Activated naive CD4-positive, alpha-beta T cell treated with anti-CD3 and anti-CD28 coated beads, Interleukin-2, amount 10 ng/mL, durations not matched to agents 7 days and 5 days (primary cell): ENCODE measurements around the gene ARMH2.

ENCODE experiments used
- CTCF ChIA-PET: fragments of 350-600 bp; sonication (Branson Sonifier 250); formaldehyde crosslinking; loops from one replicate; lab custom pipeline; 2021; ENCODE audit warnings: antibody characterized with exemption; lab: Charles Lee
- DNase-seq: peaks from one replicate; pipeline ENCODE4 v3.0.0-alpha.2; 2020
- H3K27ac Mint-ChIP-seq: one replicate; pipeline ENCODE4 v1.8.0; 2021; ENCODE audit warnings: mild to moderate bottlenecking, moderate library complexity, mixed read lengths
- H3K27me3 Mint-ChIP-seq: one replicate; pipeline ENCODE4 v1.8.0; 2021; ENCODE audit warnings: mild to moderate bottlenecking, mixed read lengths
- H3K36me3 Mint-ChIP-seq: one replicate; pipeline ENCODE4 v1.8.0; 2021; ENCODE audit warnings: mixed read lengths
- H3K4me1 Mint-ChIP-seq: one replicate; pipeline ENCODE4 v1.8.0; 2021; ENCODE audit warnings: mixed read lengths
- H3K4me3 Mint-ChIP-seq: one replicate; pipeline ENCODE4 v1.8.0; 2021; ENCODE audit warnings: mild to moderate bottlenecking, moderate library complexity, mixed read lengths
- H3K9me3 Mint-ChIP-seq: one replicate; pipeline ENCODE4 v1.8.0; 2021; ENCODE audit warnings: mixed read lengths

Gene ARMH2

DNA sequence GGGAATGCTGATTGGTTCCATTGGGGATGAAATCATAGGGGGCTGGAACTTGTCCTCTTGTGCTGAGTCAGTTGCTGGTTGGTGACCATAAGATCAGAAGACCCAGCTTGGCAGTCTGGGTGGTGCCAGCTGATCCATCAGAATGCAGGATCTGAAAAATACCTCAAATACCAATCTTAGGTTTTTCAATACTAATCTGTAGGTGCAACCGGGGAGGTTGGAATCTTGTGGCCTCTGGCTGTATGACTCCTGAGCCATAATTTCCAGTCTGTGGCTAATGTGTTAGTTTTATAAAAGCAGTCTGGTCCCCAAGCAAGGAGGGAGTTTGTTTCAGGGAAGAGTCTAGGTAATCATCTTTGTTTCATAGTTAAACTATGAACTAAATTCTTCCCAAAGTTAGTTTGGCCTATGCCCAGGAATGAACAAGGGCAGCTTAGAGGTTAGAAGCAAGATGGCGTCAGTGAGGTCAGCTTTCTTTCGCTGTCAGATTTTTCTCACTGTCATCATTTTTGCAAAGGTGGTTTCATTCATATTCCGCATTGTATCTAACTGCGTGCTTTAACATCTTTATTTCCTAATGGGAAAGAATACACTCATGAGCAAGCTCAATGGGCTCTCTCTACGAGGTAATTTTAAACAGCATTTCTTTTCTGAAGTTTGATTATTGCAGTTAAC, 2.0 kb downstream of the ARMH2 start:
- no peaks in the 10 kb centered on the region for H3K9me3 Mint-ChIP-seq
- CTCF ChIA-PET = interaction anchor here (0.6 to 1.9 kb wide), 3 partner anchors 9 to 221 kb away, joined by 3 to 9 read pairs (median 3); no protein-coding TSS in a partner anchor
- no peak overlapping the region for H3K27ac Mint-ChIP-seq
- H3K27me3 Mint-ChIP-seq = no peaks in the 10 kb centered on the region
- H3K36me3 Mint-ChIP-seq = peaks cover 22% of the 10 kb centered on the region
- no peak overlapping the region for H3K4me3 Mint-ChIP-seq
- no peak for DNase-seq
- peaks cover 15% of the 10 kb centered on the region for H3K4me1 Mint-ChIP-seq

DNA sequence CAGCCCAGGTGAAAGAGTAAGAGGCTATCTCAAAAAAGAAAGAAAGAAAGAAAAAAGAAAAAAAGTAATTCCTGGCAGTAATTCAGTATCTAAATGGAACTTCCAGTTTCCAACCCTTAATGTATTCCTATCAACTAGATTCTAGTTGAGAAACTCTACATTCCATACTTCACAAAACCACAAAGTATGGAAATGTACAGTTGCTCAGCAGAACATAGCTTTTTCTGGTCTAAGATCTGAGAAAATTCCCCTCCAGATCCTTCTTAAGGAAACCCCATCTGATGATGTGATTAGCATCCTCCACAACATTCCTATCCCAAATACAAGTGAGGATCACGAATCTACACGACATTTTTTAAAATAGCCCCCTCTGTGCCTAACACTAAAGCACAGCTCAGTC, 3.6 kb downstream of the ARMH2 start:
- DNase-seq = no peak
- CTCF ChIA-PET = interaction anchor here (0.6 to 1.0 kb wide), 2 partner anchors 16 to 223 kb away, joined by 3 read pairs; no protein-coding TSS in a partner anchor
- H3K27me3 Mint-ChIP-seq = no peaks in the 10 kb centered on the region
- H3K36me3 Mint-ChIP-seq = peaks cover 15% of the 10 kb centered on the region
- no peaks in the 10 kb centered on the region for H3K9me3 Mint-ChIP-seq
- H3K27ac Mint-ChIP-seq = no peak overlapping the region
- H3K4me1 Mint-ChIP-seq = peaks cover 11% of the 10 kb centered on the region
- no peak overlapping the region for H3K4me3 Mint-ChIP-seq

DNA sequence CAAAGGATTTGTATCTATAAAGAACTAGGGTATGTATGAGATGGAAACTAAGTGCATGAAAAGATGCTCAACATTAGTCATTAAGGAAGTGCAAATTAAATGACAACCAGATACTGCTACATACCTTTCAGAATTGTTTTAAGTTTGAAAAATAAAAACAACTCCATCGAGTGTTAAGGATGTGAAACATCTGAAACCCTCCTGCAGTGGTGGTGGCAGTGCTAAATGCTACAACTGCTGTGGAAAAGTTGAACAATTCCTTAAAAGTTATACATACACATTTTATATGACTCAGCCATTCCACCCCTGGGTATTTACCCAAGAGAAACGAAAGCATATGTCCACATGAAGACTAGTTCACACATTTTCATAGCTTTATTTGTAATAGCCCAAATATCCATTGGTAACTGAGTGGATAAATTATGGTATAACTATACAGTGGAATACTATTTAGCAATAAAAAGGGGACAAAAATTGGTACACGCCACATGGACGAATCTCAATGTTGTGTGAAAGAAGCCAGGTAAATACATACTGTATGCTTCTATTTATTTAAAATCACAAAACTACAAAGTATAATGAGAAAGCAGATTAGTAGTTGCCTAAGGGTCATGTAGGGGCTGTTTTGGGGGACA, 10.6 kb downstream of the ARMH2 start:
- Mint-ChIP-seq H3K4me1 (no peaks in the 10 kb centered on the region), H3K27ac (no peak overlapping the region), H3K4me3 (no peak overlapping the region), H3K27me3 (no peaks in the 10 kb centered on the region), H3K9me3 (no peaks in the 10 kb centered on the region), H3K36me3 (peaks cover 42% of the 10 kb centered on the region)
- CTCF ChIA-PET = interaction anchor here (1.4 kb wide), 1 partner anchor 230 kb away, joined by 4 read pairs; no protein-coding TSS in a partner anchor
- DNase-seq = no peak

DNA sequence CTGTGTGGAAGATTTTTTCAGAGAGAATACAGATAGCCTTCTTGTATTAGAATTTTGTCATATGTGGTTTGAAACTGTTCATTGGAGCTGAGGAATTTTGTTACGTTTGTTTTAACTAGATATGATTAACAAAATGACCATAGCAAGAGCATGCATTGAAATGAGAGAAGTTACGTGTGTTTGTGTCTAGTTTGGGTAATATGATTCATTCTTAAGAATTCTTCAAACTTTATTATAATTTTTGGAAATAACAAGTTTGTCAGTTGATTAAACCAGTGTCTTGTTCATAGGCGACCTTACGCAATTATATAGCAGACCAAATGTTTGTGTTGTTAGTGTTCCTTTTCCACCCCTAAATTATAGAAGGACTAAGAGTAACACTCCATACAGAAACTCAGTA, 18.5 kb downstream of the ARMH2 start:
- Mint-ChIP-seq H3K4me1 (peaks cover 45% of the 10 kb centered on the region), H3K36me3 (peaks cover 62% of the 10 kb centered on the region), H3K27ac (no peak overlapping the region), H3K4me3 (no peak overlapping the region), H3K9me3 (no peaks in the 10 kb centered on the region), H3K27me3 (no peaks in the 10 kb centered on the region)
- DNase-seq = no peak
- CTCF ChIA-PET = interaction anchor here (0.6 kb wide), 1 partner anchor 687 kb away, joined by 3 read pairs; no protein-coding TSS in a partner anchor

DNA sequence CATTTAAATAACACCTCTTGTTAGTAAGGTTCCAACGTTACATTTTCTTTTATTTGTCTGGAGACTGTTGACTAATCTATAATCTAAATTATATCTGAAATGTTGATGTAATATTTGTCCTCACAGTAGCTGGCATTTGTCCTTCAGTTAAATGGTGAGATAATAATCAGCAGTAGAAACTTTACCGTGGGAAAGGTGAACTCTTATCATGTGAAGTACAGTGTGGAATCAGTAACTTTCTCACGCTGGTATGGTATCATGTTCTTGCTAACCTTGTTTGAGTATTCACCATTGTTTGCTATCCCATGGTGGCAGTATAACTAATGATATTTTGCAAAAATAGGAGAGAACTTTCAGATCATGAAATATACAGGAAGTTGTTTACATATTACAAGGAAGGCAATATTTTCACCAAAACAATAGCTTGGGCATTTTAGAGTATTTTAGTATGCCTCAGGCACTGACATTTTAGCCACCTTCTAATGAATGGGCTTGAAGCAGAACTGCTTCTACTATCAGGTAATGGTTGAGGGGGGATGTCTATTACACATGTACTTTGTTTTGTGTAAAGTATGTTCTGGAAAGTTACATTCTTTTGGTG, 19.2 kb downstream of the ARMH2 start:
- Mint-ChIP-seq H3K27me3 (no peaks in the 10 kb centered on the region), H3K4me1 (peaks cover 47% of the 10 kb centered on the region), H3K9me3 (no peaks in the 10 kb centered on the region), H3K27ac (no peak overlapping the region), H3K4me3 (no peak overlapping the region), H3K36me3 (peaks cover 60% of the 10 kb centered on the region)
- no peak for DNase-seq
- CTCF ChIA-PET = interaction anchor here (0.7 to 1.3 kb wide), 3 partner anchors 16 to 332 kb away, joined by 3 to 4 read pairs (median 3); no protein-coding TSS in a partner anchor

DNA sequence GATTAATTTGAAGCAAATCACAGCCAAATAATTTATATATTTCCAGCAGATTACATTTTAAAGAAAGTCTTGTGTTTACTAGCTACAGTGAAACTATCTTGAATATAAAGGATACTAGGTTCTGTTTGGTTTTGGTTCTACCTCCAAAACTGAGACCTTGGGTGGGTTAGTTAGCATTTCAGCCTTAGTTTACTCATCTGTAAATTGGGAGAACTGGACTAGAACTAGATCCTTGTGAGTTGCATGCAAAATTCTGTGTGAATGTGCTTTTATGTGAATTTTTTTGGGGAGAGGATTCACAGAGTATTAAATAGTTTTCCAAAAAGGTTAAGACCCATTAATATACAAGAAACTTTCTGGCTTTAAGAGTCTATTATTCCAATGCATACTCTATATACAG, 19.8 kb downstream of the ARMH2 start:
- Mint-ChIP-seq H3K27me3 (no peaks in the 10 kb centered on the region), H3K9me3 (no peaks in the 10 kb centered on the region), H3K36me3 (peaks cover 56% of the 10 kb centered on the region), H3K27ac (no peak overlapping the region), H3K4me3 (no peak overlapping the region), H3K4me1 (peaks cover 50% of the 10 kb centered on the region)
- DNase-seq = no peak
- CTCF ChIA-PET = interaction anchor here (0.8 to 1.3 kb wide), 3 partner anchors 64 to 333 kb away, joined by 3 to 4 read pairs (median 3); no protein-coding TSS in a partner anchor

DNA sequence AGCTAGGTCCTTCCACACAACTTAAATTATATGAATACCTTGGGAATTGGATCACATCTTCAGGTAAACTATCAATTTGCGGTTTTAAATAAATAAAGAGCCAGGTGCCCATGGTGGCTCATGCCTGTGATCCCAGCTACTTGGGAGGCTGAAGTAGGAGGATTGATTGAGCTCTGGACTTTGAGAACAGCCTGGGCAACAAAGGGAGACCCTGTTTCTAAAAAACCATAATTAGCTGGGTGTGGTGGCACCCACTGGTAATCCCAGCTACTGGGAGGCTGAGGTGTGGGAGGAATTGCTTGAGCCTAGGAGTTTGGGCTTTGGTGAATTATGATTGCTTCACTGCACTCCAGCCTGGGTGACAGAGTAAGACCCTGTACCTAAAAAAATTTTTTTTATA, 20.6 kb downstream of the ARMH2 start:
- Mint-ChIP-seq H3K4me3 (peak overlapping the region; percentile 26), H3K9me3 (no peaks in the 10 kb centered on the region), H3K36me3 (peaks cover 51% of the 10 kb centered on the region), H3K4me1 (peaks cover 51% of the 10 kb centered on the region), H3K27ac (no peak overlapping the region), H3K27me3 (no peaks in the 10 kb centered on the region)
- CTCF ChIA-PET = interaction anchor here (0.8 to 1.3 kb wide), 2 partner anchors 64 to 240 kb away, joined by 3 to 4 read pairs; no protein-coding TSS in a partner anchor
- no peak for DNase-seq

DNA sequence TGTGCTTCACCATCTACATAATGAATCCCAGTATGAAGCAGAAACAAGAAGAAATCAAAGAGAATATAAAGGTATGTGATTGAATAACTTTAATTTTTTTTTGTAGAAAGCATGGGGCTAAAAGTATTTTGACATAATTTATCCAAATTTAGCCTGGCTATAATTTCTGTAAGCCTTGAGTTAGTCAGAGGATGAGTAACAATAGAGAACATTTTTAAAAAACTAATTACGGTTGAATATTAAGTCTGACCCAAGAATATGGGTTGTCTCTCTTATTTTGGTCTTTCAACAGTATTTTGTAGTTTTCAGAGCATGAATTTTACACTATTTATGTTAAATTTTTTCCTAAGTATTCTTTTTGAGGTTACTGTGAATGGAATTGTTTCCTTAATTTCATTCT, 21.5 kb downstream of the ARMH2 start:
- CTCF ChIA-PET = no interaction called here
- Mint-ChIP-seq H3K9me3 (no peaks in the 10 kb centered on the region), H3K36me3 (peaks cover 45% of the 10 kb centered on the region), H3K27ac (no peak overlapping the region), H3K4me1 (peaks cover 50% of the 10 kb centered on the region), H3K4me3 (peak overlapping the region; percentile 40), H3K27me3 (no peaks in the 10 kb centered on the region)
- no peak for DNase-seq

DNA sequence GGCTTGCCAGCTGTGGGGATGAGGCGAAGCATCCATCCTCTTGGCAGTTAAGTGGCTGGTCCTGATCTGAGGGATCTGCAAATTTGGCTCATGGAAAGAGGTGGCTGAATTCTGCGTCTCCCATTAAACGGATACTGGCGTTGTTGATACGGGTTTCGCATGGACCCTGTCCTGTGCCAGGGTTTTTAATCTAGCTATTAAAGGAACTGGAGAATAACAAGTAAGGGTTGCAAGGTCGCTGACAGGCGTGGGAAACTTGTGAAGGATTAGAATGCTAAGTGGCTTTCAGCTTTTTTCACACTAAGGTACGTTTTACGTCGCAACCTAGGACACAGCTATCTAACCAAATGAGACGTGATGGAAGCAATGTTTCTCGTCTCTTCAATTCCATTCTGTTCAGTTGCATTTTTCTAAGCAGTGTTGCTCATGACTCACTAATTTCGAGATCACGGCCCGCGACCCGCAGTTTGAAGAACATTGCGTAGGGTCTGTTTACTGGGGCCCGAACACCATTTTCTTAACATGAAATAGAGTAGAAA, 23.1 kb downstream of the ARMH2 start:
- Mint-ChIP-seq H3K27ac (peak overlapping the region; percentile 99), H3K36me3 (peaks cover 33% of the 10 kb centered on the region), H3K27me3 (no peaks in the 10 kb centered on the region), H3K9me3 (no peaks in the 10 kb centered on the region), H3K4me1 (peaks cover 47% of the 10 kb centered on the region), H3K4me3 (peak overlapping the region; percentile 98)
- DNase-seq = peak; percentile 32
- CTCF ChIA-PET = interaction anchor here (0.9 to 1.3 kb wide), 2 partner anchors 241 to 242 kb away, joined by 3 to 4 read pairs; no protein-coding TSS in a partner anchor

DNA sequence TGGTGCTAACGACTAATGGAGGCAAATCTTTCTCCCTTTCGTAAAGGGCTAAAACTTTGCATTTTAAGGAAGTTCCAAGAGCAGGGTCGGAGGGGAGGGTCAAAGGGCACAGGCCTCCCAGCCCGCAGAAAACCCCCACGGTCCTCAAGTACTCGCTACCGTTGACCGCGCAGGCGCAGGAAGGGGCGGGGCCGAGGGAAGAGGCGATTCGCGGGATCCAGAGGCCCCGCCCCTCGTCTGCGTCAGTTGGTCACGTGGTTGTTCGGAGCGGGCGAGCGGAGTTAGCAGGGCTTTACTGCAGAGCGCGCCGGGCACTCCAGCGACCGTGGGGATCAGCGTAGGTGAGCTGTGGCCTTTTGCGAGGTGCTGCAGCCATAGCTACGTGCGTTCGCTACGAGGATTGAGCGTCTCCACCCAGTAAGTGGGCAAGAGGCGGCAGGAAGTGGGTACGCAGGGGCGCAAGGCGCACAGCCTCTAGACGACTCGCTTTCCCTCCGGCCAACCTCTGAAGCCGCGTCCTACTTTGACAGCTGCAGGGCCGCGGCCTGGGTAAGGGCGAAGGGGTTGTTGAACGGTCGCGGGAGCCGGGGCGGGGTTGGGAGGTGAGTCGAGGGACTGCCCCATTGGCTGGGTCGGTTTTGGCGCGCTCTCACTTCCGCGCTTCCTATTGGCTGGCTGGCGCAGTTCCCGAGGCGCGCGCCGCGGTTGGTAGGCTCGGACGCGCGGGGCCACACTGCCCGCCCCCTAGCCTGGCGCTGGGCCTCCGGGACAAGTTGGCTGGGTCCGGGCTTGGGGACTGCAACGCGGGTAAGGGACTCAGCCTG, 23.8 kb downstream of the ARMH2 start, which contains the start of gene GMNN:
TSS of gene GMNN (plus strand) at position 242 of the 824 bp plus-strand sequence. CDS start 2,310 bp downstream, outside the sequence.
- peak within 1 kb of the TSS; percentile 99 for H3K27ac Mint-ChIP-seq
- CTCF ChIA-PET = interaction anchor here (0.9 to 1.3 kb wide), 2 partner anchors 241 to 243 kb away, joined by 3 to 4 read pairs; no protein-coding TSS in a partner anchor
- H3K9me3 Mint-ChIP-seq = no peaks in the 10 kb centered on the region
- H3K4me3 Mint-ChIP-seq = peak within 1 kb of the TSS; percentile 98
- DNase-seq = peak; percentile 98
- no peaks in the 10 kb centered on the region for H3K27me3 Mint-ChIP-seq
- H3K36me3 Mint-ChIP-seq = peaks cover 28% of the 10 kb centered on the region
- peaks cover 41% of the 10 kb centered on the region for H3K4me1 Mint-ChIP-seq

DNA sequence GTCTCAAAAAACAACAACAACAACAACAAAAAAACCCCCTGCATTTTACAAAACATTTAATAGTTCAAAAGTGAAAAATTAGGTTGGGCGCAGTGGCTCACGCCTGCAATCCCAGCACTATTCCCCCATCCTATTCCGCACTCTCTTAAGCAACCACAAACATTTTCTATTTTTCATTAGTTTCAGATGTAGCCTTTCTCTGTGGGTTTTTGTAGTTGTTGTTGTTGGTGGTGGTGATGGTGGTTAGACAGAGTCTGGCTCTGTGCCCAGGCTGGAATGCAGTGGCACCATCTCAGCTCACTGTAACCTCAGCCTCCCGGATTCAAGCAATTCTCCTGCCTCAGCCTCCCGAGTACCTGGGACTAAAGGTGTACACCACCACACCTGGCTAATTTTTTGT, 30.4 kb downstream of the ARMH2 start:
- no peak overlapping the region for H3K4me3 Mint-ChIP-seq
- CTCF ChIA-PET = interaction anchor here (2.2 to 5.6 kb wide), 2 partner anchors 55 to 187 kb away, joined by 10 to 52 read pairs; no protein-coding TSS in a partner anchor
- H3K27ac Mint-ChIP-seq = no peak overlapping the region
- DNase-seq = no peak
- no peaks in the 10 kb centered on the region for H3K27me3 Mint-ChIP-seq
- H3K36me3 Mint-ChIP-seq = no peaks in the 10 kb centered on the region
- H3K9me3 Mint-ChIP-seq = no peaks in the 10 kb centered on the region
- peaks cover 3% of the 10 kb centered on the region for H3K4me1 Mint-ChIP-seq

DNA sequence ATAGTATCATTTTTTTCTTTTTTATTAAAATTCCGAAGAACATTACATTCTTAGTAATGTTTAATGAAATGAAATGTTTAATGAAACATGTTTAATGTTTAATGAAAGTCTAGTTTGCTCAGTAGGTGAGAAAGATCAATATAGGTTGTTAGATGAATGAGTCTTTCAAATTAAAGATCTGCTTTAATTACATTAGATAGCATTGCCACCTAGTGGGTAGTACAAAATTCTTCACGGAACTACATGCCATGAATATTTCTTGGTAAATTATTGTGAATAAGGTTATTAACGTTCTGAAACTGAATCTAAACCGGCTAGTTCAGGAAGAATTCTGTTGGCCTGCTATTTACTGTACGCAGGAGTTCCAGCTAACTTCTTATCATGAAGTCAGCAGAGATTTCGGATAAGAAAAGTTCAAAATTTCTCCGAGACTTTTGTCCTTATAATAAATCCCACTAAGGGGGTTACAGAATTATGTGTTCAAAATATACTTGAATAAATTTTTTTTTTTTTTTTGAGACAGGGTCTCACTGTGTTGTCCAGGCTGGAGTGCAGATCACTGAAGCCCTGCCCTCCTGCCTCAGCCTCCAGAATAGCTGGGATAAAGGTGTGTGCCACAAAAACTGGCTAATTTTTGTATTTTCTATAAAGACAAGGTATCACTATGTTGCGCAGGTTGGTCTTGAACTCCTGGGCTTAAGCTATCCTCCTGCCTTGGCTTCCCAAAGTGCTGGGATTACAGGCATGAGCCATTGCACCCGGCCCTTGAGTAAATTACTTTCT, 31.8 kb downstream of the ARMH2 start:
- no peak for DNase-seq
- no peak overlapping the region for H3K4me3 Mint-ChIP-seq
- peaks cover 1% of the 10 kb centered on the region for H3K9me3 Mint-ChIP-seq
- no peaks in the 10 kb centered on the region for H3K36me3 Mint-ChIP-seq
- H3K27me3 Mint-ChIP-seq = no peaks in the 10 kb centered on the region
- no peak overlapping the region for H3K27ac Mint-ChIP-seq
- H3K4me1 Mint-ChIP-seq = peaks cover 5% of the 10 kb centered on the region
- CTCF ChIA-PET = interaction anchor here (0.7 to 5.6 kb wide), 13 partner anchors 24 to 484 kb away, joined by 3 to 52 read pairs (median 4); partner anchors contain the start of genes ALDH5A1 and C6orf62
